GM12872 (cell line): ENCODE results near the gene KCNIP4.

Source experiments
- CTCF ChIP-seq: IDR thresholded peaks from 3 replicates; pipeline ENCODE4 v1.5.1; 2011; ENCODE audit warnings: low read depth, mild to moderate bottlenecking, low read length, moderate library complexity; ENCODE audit not compliant: insufficient read depth

KCNIP4 gene

GRCh38 chr4:20857081-20857480 lies 1091.5 kb downstream of the KCNIP4 start:
- no peak for TF ChIP-seq CTCF

GRCh38 chr4:20847124-20847747 lies 1101.3 kb downstream of the KCNIP4 start:
- TF ChIP-seq CTCF, result no peak

- no peak for TF ChIP-seq CTCF
Observed at GRCh38 chr4:20844311-20844710, 1104.3 kb downstream of the KCNIP4 start.

- TF ChIP-seq CTCF, result no peak
Observed at GRCh38 chr4:20840648-20841190, 1107.9 kb downstream of the KCNIP4 start.

- no peak for TF ChIP-seq CTCF
Observed at GRCh38 chr4:20839957-20840356, 1108.6 kb downstream of the KCNIP4 start.

GRCh38 chr4:20838476-20838875 lies 1110.1 kb downstream of the KCNIP4 start:
- no peak for TF ChIP-seq CTCF

GRCh38 chr4:20832826-20833225 lies 1115.7 kb downstream of the KCNIP4 start:
- no peak for TF ChIP-seq CTCF

- TF ChIP-seq CTCF, result no peak
Observed at GRCh38 chr4:20831746-20832145, 1116.8 kb downstream of the KCNIP4 start.
